ENCODE data around the gene CERS2.

CERS2 gene

GRCh38 chr1:150997126-150997872 lies 22.7 kb upstream of the CERS2 start:
- no peak for DNase-seq

- peak; percentile 39 for DNase-seq
These were observed 21.3 kb upstream of the CERS2 start for GRCh38 chr1:150995896-150996295.

- DNase-seq: no peak
These were observed 20.8 kb upstream of the CERS2 start for GRCh38 chr1:150995460-150995859.

- DNase-seq: no peak
These were observed 19.6 kb upstream of the CERS2 start for GRCh38 chr1:150994248-150994647.

GRCh38 chr1:150992626-150993025 lies 18.0 kb upstream of the CERS2 start:
- DNase-seq: no peak

GRCh38 chr1:150987924-150988323 lies 13.3 kb upstream of the CERS2 start:
- no peak for DNase-seq

- DNase-seq: no peak
These were observed 10.7 kb upstream of the CERS2 start for GRCh38 chr1:150985179-150985825.

GRCh38 chr1:150981805-150982712 lies 7.4 kb upstream of the CERS2 start, which contains the start of gene ANXA9:
Gene ANXA9 (plus strand): TSS chr1:150982292. CDS start chr1:150983106, 814 bp downstream.
- DNase-seq: no peak

- DNase-seq: no peak
These were observed 6.7 kb upstream of the CERS2 start for GRCh38 chr1:150981177-150981804.

- peak; percentile 88 for DNase-seq
These were observed 4.7 kb upstream of the CERS2 start for GRCh38 chr1:150979092-150980056.

- DNase-seq: peak; percentile 83
These were observed 2.5 kb upstream of the CERS2 start for GRCh38 chr1:150976879-150977694.

GRCh38 chr1:150976401-150976821 lies 1.8 kb upstream of the CERS2 start:
- no peak for DNase-seq

GRCh38 chr1:150973836-150974579 lies 627 bp downstream of the CERS2 start:
- DNase-seq: peak; percentile 33

- DNase-seq: no peak
These were observed 1.3 kb downstream of the CERS2 start for GRCh38 chr1:150973258-150973835.

- DNase-seq: no peak
These were observed 2.2 kb downstream of the CERS2 start for GRCh38 chr1:150972417-150972940.

GRCh38 chr1:150971583-150972416 lies 2.8 kb downstream of the CERS2 start:
- no peak for DNase-seq

GRCh38 chr1:150970808-150971582 lies 3.6 kb downstream of the CERS2 start:
- DNase-seq: no peak

- no peak for DNase-seq
These were observed 5.0 kb downstream of the CERS2 start for GRCh38 chr1:150969626-150970025.

Data from CD4-positive, alpha-beta T cell treated with Interleukin-4 for 4 hours (primary cell).